BLaER1 treated with 17β-estradiol and CSF1 and Interleukin-3, amounts not matched to agents 10 nM and 100 nM (cell line): ENCODE measurements around the gene ELK1.
A peak's percentile ranks its signal among the peaks of the same experiment; 100 is the strongest.
"Not testable (repeated sequence)": the region's sequence is repeated elsewhere in the genome, so short reads cannot be mapped to it uniquely, and the experiment has no call there.

Experiments
- H3K27ac ChIP-seq, 11 experiments: shearing (Covaris generic); formaldehyde crosslinking; 2 replicates each; pipeline ENCODE4 v1.8.1; 2022
- H3K27me3 ChIP-seq, 11 experiments: shearing (Covaris generic); formaldehyde crosslinking; 2 replicates each; pipeline ENCODE4 v1.8.1; 2022
- H3K36me3 ChIP-seq, 11 experiments: shearing (Covaris generic); formaldehyde crosslinking; 2 replicates each; pipeline ENCODE4 v1.8.1; 2022
- H3K4me1 ChIP-seq, 10 experiments: shearing (Covaris generic); formaldehyde crosslinking; 2 replicates each; pipeline ENCODE4 v1.8.1; 2022
- H3K4me2 ChIP-seq, 11 experiments: shearing (Covaris generic); formaldehyde crosslinking; 2 replicates each; pipeline ENCODE4 v1.8.1; 2022
- H3K4me3 ChIP-seq, 10 experiments: shearing (Covaris generic); formaldehyde crosslinking; 2 replicates each; pipeline ENCODE4 v1.8.1; 2022
- H3K9ac ChIP-seq, 11 experiments: shearing (Covaris generic); formaldehyde crosslinking; 2 replicates each; pipeline ENCODE4 v1.8.1; 2022
- H3K9me3 ChIP-seq, 11 experiments: shearing (Covaris generic); formaldehyde crosslinking; replicated peaks in 1 of 11; 2 replicates each; pipeline ENCODE4 v1.8.1; 2022
- H4K20me1 ChIP-seq, 11 experiments: shearing (Covaris generic); formaldehyde crosslinking; 2 replicates each; pipeline ENCODE4 v1.8.1; 2022
- Cebpa-rat ChIP-seq, 11 experiments: shearing (Covaris generic); IDR thresholded peaks; 2 replicates each; pipeline ENCODE4 v1.8.1; 2022

ELK1 gene

DNA sequence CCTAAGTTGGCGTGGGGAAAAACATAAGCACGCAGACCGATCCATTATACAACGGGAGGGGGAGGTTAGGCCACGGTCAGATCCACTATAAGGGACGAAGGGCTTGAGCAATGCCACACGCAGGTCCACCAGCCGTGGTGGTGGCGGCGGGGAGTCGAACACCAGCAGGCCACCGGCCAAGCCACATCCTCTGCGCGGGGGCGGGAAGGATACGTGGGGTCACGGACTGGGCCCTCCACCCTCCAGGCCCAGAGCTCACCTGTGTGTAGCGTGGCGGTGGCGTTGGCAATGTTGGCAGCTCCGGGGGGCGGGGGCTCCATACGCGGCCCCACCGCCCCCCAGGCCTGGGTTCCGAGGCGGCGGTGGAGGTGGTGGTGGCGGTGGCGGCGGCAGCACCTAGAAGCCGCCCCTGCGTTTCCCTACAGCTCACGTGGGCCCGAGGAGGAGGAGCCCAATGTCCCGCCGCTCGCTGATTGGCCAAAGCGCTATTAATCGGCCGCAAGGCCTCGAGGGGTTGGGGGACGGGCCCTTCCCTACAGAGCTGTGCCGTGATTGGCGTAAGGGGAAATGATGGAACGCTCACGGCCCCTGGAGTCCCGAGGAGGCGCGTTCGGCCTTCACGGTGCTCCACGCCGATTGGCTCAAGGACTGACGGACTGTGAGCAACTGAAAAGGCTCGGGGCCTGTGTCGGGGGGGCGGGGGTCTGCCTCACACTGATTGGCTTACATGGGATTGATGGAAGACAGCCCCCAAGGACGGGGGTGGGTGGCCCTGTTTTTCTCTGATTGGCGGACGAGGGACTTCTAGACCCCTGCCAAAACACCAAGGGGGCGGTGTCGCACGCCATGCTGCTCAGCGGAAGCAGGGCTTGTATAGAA lies at the start of gene ELK1:
Gene ELK1, minus strand, starts transcription at position 400 of the 879 bp plus-strand sequence. CDS start 9,122 bp downstream, outside the sequence.
- Histone ChIP-seq H3K9ac (peak within 1 kb of the TSS; percentile 79 to 87 (median 84)), H3K4me3 (peak within 1 kb of the TSS; percentile 68 to 79 (median 74)), H4K20me1 (peaks cover 0 to 45% (median 8%) of the 10 kb centered on the region in 11 experiments; a peak in 16 of 22 replicates), H3K4me1 (peaks cover 22 to 33% (median 29%) of the 10 kb centered on the region in 10 experiments), H3K9me3 (peaks cover 0 to 9% (median 0%) of the 10 kb centered on the region in 11 experiments; a peak in 2 of 22 replicates), H3K36me3 (peaks cover 4 to 42% (median 30%) of the 10 kb centered on the region in 11 experiments; a peak in 19 of 22 replicates), H3K27me3 (peaks cover 51 to 87% (median 80%) of the 10 kb centered on the region in 11 experiments), H3K4me2 (peak within 1 kb of the TSS; percentile 75 to 93 (median 84)), H3K27ac (peak within 1 kb of the TSS; percentile 61 to 86 (median 82); a peak in 21 of 22 replicates)
- TF ChIP-seq Cebpa-rat (IDR thresholded peaks at IDR 0.05): no peak

GRCh38 chrX:47697181-47697580 lies 46.8 kb upstream of the ELK1 start:
- Histone ChIP-seq H3K4me2 (no peak overlapping the region), H3K4me3 (no peak overlapping the region), H3K4me1 (no peaks in the 10 kb centered on the region), H3K9me3 (peaks cover 21 to 38% (median 28%) of the 10 kb centered on the region in 11 experiments), H4K20me1 (no peaks in the 10 kb centered on the region), H3K9ac (no peak overlapping the region), H3K36me3 (no peaks in the 10 kb centered on the region), H3K27ac (no peak overlapping the region), H3K27me3 (peaks cover 72 to 99% (median 88%) of the 10 kb centered on the region in 11 experiments)
- TF ChIP-seq Cebpa-rat (IDR thresholded peaks at IDR 0.05): no peak

- Histone ChIP-seq H4K20me1 (no peaks in the 10 kb centered on the region; a peak in 1 of 22 replicates), H3K9ac (no peak overlapping the region), H3K4me3 (no peak overlapping the region), H3K4me1 (no peaks in the 10 kb centered on the region), H3K27me3 (peaks cover 71 to 97% (median 82%) of the 10 kb centered on the region in 11 experiments), H3K27ac (no peak overlapping the region), H3K4me2 (no peak overlapping the region), H3K36me3 (no peaks in the 10 kb centered on the region), H3K9me3 (peaks cover 0 to 7% (median 0%) of the 10 kb centered on the region in 11 experiments; a peak in 3 of 22 replicates)
- no peak for TF ChIP-seq Cebpa-rat (IDR thresholded peaks at IDR 0.05)
Observed at GRCh38 chrX:47690175-47690574, 39.8 kb upstream of the ELK1 start.

GRCh38 chrX:47687263-47687662 lies 36.9 kb upstream of the ELK1 start:
- H3K4me1 ChIP-seq: no peaks in the 10 kb centered on the region
- H4K20me1 ChIP-seq: no peaks in the 10 kb centered on the region; a peak in 1 of 22 replicates
- H3K36me3 ChIP-seq: no peaks in the 10 kb centered on the region
- H3K9ac ChIP-seq: no peak overlapping the region
- TF ChIP-seq Cebpa-rat (IDR thresholded peaks at IDR 0.05): no peak
- H3K9me3 ChIP-seq: peaks cover 0 to 5% (median 0%) of the 10 kb centered on the region in 11 experiments; a peak in 3 of 22 replicates
- no peak overlapping the region for H3K27ac ChIP-seq
- peaks cover 60 to 93% (median 84%) of the 10 kb centered on the region in 11 experiments for H3K27me3 ChIP-seq
- no peak overlapping the region for H3K4me3 ChIP-seq
- H3K4me2 ChIP-seq: no peak overlapping the region

GRCh38 chrX:47683829-47684205 lies 33.5 kb upstream of the ELK1 start:
- no peak for TF ChIP-seq Cebpa-rat (IDR thresholded peaks at IDR 0.05)
- Histone ChIP-seq H3K4me1 (no peaks in the 10 kb centered on the region), H3K4me2 (no peak overlapping the region), H4K20me1 (no peaks in the 10 kb centered on the region; a peak in 1 of 22 replicates), H3K27ac (no peak overlapping the region), H3K27me3 (peaks cover 58 to 94% (median 85%) of the 10 kb centered on the region in 11 experiments), H3K36me3 (no peaks in the 10 kb centered on the region), H3K9me3 (peaks cover 0 to 5% (median 0%) of the 10 kb centered on the region in 11 experiments; a peak in 1 of 22 replicates), H3K9ac (no peak overlapping the region), H3K4me3 (no peak overlapping the region)

- Histone ChIP-seq H3K36me3 (no peaks in the 10 kb centered on the region), H3K4me2 (no peak overlapping the region), H3K9me3 (peaks cover 0 to 5% (median 0%) of the 10 kb centered on the region in 11 experiments; a peak in 1 of 22 replicates), H3K4me1 (no peaks in the 10 kb centered on the region), H3K9ac (no peak overlapping the region), H4K20me1 (no peaks in the 10 kb centered on the region; a peak in 1 of 22 replicates), H3K4me3 (no peak overlapping the region), H3K27me3 (peaks cover 61 to 94% (median 86%) of the 10 kb centered on the region in 11 experiments), H3K27ac (no peak overlapping the region)
- TF ChIP-seq Cebpa-rat (IDR thresholded peaks at IDR 0.05): no peak
Observed at GRCh38 chrX:47683184-47683828, 32.9 kb upstream of the ELK1 start.

DNA sequence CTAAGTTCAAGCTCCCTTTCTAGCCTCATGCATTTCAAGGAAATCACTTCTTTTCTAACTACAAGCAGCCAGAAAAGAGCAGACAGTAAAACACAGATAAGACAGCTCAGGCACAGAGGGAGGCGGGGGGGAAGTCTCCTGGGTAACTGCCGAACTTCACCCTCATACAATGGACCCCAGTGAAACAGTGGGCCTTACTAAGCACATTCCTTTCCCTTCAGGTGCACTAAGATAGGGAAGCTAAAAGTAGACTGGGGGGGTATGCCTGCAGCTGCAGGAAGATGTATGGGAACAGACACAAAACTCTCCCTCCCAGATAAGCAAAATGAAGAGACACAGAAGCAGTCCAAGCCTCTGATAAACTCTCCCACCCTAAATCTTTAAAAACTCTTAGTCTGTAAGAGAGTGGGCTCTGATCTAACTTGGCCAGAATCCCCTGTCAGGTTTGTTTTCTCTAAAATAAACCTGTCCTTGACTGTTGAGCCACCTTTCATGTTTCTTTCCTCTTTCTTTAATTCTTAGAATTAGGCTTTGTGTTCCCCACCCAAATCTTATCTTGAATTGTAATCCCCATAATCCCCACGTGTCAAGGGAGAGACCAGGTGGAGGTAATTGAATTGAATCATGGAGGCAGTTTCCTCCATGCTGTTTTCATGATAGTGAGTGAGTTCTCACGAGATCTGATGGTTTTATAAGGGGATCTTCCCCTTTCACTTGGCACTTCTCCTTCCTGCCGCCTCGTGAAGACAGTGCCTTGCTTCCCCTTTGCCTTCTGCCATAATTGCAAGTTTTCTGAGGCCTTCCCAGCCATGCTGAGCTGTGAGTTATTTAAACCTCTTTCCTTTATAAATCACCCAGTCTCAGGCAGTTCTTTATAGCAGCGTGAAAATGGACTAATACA lies 25.8 kb upstream of the ELK1 start:
- H4K20me1 ChIP-seq, H3K4me3 ChIP-seq, H3K36me3 ChIP-seq, H3K9ac ChIP-seq: not testable (repeated sequence)
- Histone ChIP-seq H3K9me3 (peaks cover 0 to 37% (median 16%) of the 10 kb centered on the region in 11 experiments; a peak in 10 of 22 replicates), H3K27me3 (peaks cover 44 to 82% (median 74%) of the 10 kb centered on the region in 11 experiments), H3K4me1 (peaks cover 0 to 10% (median 0%) of the 10 kb centered on the region in 10 experiments; a peak in 3 of 20 replicates), H3K4me2 (peak overlapping the region in 1 of 11 experiments; percentile 41; a peak in 1 of 22 replicates), H3K27ac (peak overlapping the region in 3 of 11 experiments; percentile 29 to 62 (median 32); a peak in 5 of 22 replicates)

GRCh38 chrX:47674776-47675175 lies 24.4 kb upstream of the ELK1 start:
- Histone ChIP-seq H3K27me3 (peaks cover 34 to 73% (median 62%) of the 10 kb centered on the region in 11 experiments), H3K27ac (no peak overlapping the region), H3K4me3 (no peak overlapping the region), H3K4me1 (peaks cover 0 to 10% (median 0%) of the 10 kb centered on the region in 10 experiments; a peak in 3 of 20 replicates), H3K9me3 (peaks cover 0 to 47% (median 18%) of the 10 kb centered on the region in 11 experiments; a peak in 12 of 22 replicates), H3K36me3 (no peaks in the 10 kb centered on the region), H4K20me1 (no peaks in the 10 kb centered on the region), H3K4me2 (no peak overlapping the region), H3K9ac (no peak overlapping the region)
- TF ChIP-seq Cebpa-rat (IDR thresholded peaks at IDR 0.05): no peak

GRCh38 chrX:47665797-47666196 lies 15.4 kb upstream of the ELK1 start:
- H3K4me1 ChIP-seq: peaks cover 0 to 24% (median 10%) of the 10 kb centered on the region in 10 experiments; a peak in 16 of 20 replicates
- not testable (repeated sequence) for H3K4me2 ChIP-seq, H3K4me3 ChIP-seq, H3K9ac ChIP-seq, H3K27ac ChIP-seq, H3K36me3 ChIP-seq, H4K20me1 ChIP-seq, H3K9me3 ChIP-seq
- H3K27me3 ChIP-seq: peaks cover 44 to 69% (median 64%) of the 10 kb centered on the region in 11 experiments
